Heart left ventricle (tissue), 16 donors: Measurements from ENCODE around the gene ZFAND2B. TPM values are rescaled to one million over a fixed set of nuclear protein-coding genes. Genes with fewer than 3 reads are reported as not detected.
A peak's percentile ranks its signal among the peaks of the same experiment; 100 is the strongest.

Source experiments
- ATAC-seq, 4 donors: fragments of 200-7000 bp; cut with Tn5 transposase; one replicate each; pipeline ENCODE4 v1.9.1; 2020 to 2022; ENCODE audit warnings: moderate library complexity in 4 of 4, mild to moderate bottlenecking in 3 of 4, moderate number of reproducible peaks in 1 of 4
- DNase-seq, 5 donors: peaks; one replicate each; pipeline ENCODE4 v3.0.0-alpha.2; 2020
- H3K27ac ChIP-seq, 12 donors: fragments of 200-600 bp; sonication (generic) in 4 of 12; one replicate each; pipeline versions ENCODE4 v1.5.0 to v1.8.0; 2016 to 2022; ENCODE audit warnings: mild to moderate bottlenecking in 2 of 12
- H3K27me3 ChIP-seq, 9 donors: fragments of 200-600 bp; sonication (generic) in 2 of 9; one replicate each; pipeline versions ENCODE4 v1.5.1 to v1.8.0; 2016 to 2022; ENCODE audit warnings: mild to moderate bottlenecking in 3 of 9
- H3K36me3 ChIP-seq, 9 donors: fragments of 200-600 bp; sonication (generic) in 2 of 9; one replicate each; pipeline versions ENCODE4 v1.5.0 to v1.8.0; 2018 to 2022; ENCODE audit warnings: mild to moderate bottlenecking in 2 of 9
- H3K4me1 ChIP-seq, 12 donors: fragments of 200-600 bp; sonication (generic) in 4 of 12; one replicate each; pipeline versions ENCODE4 v1.5.0 to v1.8.0; 2016 to 2022; ENCODE audit warnings: mild to moderate bottlenecking in 3 of 12
- H3K4me3 ChIP-seq, 12 donors: fragments of 200-600 bp; sonication (generic) in 4 of 12; one replicate each; pipeline versions ENCODE4 v1.5.0 to v1.8.0; 2017 to 2022; ENCODE audit warnings: mild to moderate bottlenecking in 9 of 12, moderate library complexity in 4 of 12
- H3K9me3 ChIP-seq, 12 donors: fragments of 200-600 bp; sonication (generic) in 4 of 12; one replicate each; pipeline versions ENCODE4 v1.5.0 to v1.8.0; 2016 to 2022; ENCODE audit warnings: mild to moderate bottlenecking in 1 of 12
- CTCF ChIP-seq, 12 donors: fragments of 200-600 bp; sonication (generic) in 4 of 12; IDR thresholded peaks; one replicate each; pipeline versions ENCODE4 v1.5.0 to v1.8.0; 2018 to 2022; ENCODE audit warnings: antibody characterized with exemption in 12 of 12, mild to moderate bottlenecking in 5 of 12
- POLR2A ChIP-seq, 2 donors: fragments of 450-650 bp; IDR thresholded peaks; one replicate each; pipeline ENCODE4 v1.6.1; 2017; ENCODE audit warnings: antibody characterized with exemption in 2 of 2, mild to moderate bottlenecking in 2 of 2, moderate library complexity in 2 of 2
- WGBS, 4 donors: extraction: QIAGEN DNeasy Blood & Tissue Kit in 2 of 4; methylation state at CpG; one replicate each; pipeline versions ENCODE4 v1.1.5 to v1.1.7; 2013 to 2018; 5-methylcytosine and 5-hydroxymethylcytosine counted together
- intact Hi-C, 10 donors: fragments of 100-400 bp; cut with DNase I; formaldehyde crosslinking; loops; one replicate each; pipeline versions ENCODE4 v1.11.1 to v1.14.2; 2022
- polyA plus RNA-seq, 2 donors: library from polyadenylated mRNA; stranded (reverse); fragments of 200-250 nt; gene quantifications; one replicate each; pipeline ENCODE4 v1.2.3, GENCODE V29; 2013
- total RNA-seq, 9 donors: library from RNA; depleted of rRNA in 2 of 9; stranded (reverse); fragments of >200 nt in 2 of 9; fragmentation: NEBNext Ultra II Directional in 3 of 9; extraction: Animal tissue kit (Norgen Biotek cat#: 25700) in 3 of 9; gene quantifications; one replicate each; pipeline versions ENCODE4 v1.1.0 to v1.2.4, GENCODE V29; 2016 to 2023
- donor health status: ischemic (EF 13 %, LVEDD 7.1; RV severe dilation, severe dysfunction).
- donor health status: healthy with polysubstance abuse.
- donor health status: DM: no; HTN: yes; CAD: no.
- donor health status: DM: no; HTN: no; CAD: no.
- donor health status: ischemic (EF 25% LVEDD 6.9; RV normal size, moderate dysfunction).
- donor health status: ischemic (EF 25% LVEDD 5.7; RV mildly dilated, moderate dysfunction).
- donor health status: healthy.
- donor health status: DM: yes; HTN: yes; CAD: no.
- donor health status: ischemic (EF 35%, LVEDD 5.7; RV mildly dilated, moderate dysfunction).
- donor health status: nonischemic (EF 11% LVEDD 7.7; RV severe dilation, severe dysfunction).
- donor health status: DM: yes; HTN: yes; CAD: no.
- donor health status: PGD.
- donor health status: ischemic (EF 29% LVEDD 5.4; RV normal size, mild dysfunction).
- donor health status: nonischemic (EF 23%, LVEDD 6.1; RV moderate dilation, normal function).

The ZFAND2B gene
- total and polyA plus RNA-seq, 11 donors, result 13.9 to 35.7 (median 23.5) TPM

DNA sequence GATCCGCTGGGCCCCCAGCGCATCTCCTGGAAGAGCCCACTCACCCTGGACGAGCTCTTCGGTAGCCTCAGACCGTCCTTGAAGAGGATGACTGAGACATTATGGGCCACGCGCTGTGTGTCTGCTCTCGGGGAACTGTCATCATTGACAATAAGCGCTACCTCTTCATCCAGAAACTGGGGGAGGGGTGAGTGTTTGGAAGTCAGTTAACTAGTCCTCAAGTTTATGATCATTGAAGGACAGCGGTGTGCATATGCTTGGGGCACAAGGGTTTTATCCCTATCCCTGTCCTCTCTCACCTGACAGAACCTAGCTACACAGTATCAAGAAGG is 39.3 kb downstream of the ZFAND2B start:
- intact Hi-C loops, result loop anchor here in 4 of 10 donors (1.0 to 10.0 kb wide), 5 partner anchors 17 to 49 kb away; partner anchors contain the start of genes ZFAND2B (in 2 of the 4), ANKZF1 (in 1 of the 4), ATG9A (in 1 of the 4) and DNAJB2 (in 1 of the 4)
- Histone ChIP-seq H3K27ac (peak overlapping the region; percentile 77 to 98 (median 93)), H3K4me3 (peak overlapping the region; percentile 67 to 95 (median 84)), H3K36me3 (peaks cover 0 to 35% (median 24%) of the 10 kb centered on the region in 9 donors), H3K9me3 (no peaks in the 10 kb centered on the region), H3K27me3 (no peaks in the 10 kb centered on the region), H3K4me1 (peaks cover 6 to 60% (median 36%) of the 10 kb centered on the region in 12 donors)
- no peak for ATAC-seq
- TF ChIP-seq POLR2A (IDR thresholded peaks at IDR 0.05) (no peak), CTCF (IDR thresholded peaks at IDR 0.05) (no peak)
- DNase-seq, result no peak
- 14 to 18% (median 17%) methylated on average over 6 to 10 of the region's 10 CpGs for WGBS, 4 donors

DNA sequence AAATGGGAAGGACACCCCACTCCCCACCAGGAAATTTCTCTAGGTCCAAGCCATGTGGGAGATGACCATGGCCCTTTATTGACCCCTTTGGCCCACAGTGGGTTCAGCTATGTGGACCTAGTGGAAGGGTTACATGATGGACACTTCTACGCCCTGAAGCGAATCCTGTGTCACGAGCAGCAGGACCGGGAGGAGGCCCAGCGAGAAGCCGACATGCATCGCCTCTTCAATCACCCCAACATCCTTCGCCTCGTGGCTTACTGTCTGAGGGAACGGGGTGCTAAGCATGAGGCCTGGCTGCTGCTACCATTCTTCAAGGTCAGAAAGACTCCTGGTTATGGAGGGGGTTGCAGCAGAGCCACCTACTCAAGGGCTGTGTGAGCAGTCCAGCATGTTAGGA is 40.0 kb downstream of the ZFAND2B start:
- intact Hi-C loops, result loop anchor here in 3 of 10 donors (2.0 to 10.0 kb wide), 3 partner anchors 40 to 48 kb away; partner anchors contain the start of gene ZFAND2B (in 2 of the 3)
- DNase-seq (no peak), ATAC-seq (no peak)
- Histone ChIP-seq H3K9me3 (no peaks in the 10 kb centered on the region), H3K27me3 (no peaks in the 10 kb centered on the region), H3K4me1 (peaks cover 6 to 66% (median 39%) of the 10 kb centered on the region in 12 donors), H3K36me3 (peaks cover 0 to 41% (median 29%) of the 10 kb centered on the region in 9 donors), H3K27ac (peak overlapping the region in 2 of 12 donors; percentile 28 to 95), H3K4me3 (peak overlapping the region in 1 of 12 donors; percentile 67)
- 95 to 98% (median 96%) methylated on average over 10 of the region's 10 CpGs for WGBS, 4 donors
- no peak for TF ChIP-seq CTCF (IDR thresholded peaks at IDR 0.05)
- no peak for TF ChIP-seq POLR2A (IDR thresholded peaks at IDR 0.05)

DNA sequence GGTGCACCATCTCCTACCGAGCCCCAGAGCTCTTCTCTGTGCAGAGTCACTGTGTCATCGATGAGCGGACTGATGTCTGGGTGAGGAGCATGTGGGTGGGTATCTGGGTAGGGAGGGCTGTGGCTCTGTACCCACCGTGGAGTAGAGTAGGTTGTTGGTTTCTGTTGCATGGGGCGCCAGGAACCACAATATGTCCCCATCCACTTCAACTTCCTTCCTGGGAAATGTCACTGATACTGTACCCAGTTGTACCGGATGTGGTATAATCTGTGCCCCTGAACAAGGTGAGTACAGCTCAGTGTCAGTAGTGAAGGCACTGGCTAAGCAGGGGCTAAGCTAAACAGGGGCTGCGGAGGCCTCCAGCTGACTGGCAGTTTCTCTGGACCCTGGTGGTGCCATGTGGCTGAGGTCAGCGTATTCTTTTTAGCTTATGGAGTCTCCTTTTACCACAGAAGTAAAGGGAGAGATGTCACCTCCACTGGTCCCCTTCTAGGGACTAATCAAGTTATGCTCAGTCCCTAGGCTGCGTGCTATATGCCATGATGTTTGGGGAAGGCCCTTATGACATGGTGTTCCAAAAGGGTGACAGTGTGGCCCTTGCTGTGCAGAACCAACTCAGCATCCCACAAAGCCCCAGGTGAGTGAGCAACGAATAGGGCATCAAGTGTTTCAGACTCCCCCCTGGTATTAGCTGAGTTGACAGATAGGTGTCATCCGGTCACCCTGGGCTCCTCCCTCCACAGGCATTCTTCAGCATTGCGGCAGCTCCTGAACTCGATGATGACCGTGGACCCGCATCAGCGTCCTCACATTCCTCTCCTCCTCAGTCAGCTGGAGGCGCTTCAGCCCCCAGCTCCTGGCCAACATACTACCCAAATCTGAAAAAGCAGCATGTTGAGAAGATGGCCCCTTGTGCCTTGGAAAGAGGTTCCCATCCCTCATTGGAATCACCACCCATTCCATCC is 41.4 kb downstream of the ZFAND2B start:
- 85 to 92% (median 88%) methylated on average over 13 to 17 of the region's 17 CpGs for WGBS, 4 donors

More for the DNA sequence above, 41.4 kb downstream of the ZFAND2B start:
- no peak for DNase-seq
- H3K4me1 ChIP-seq, result peaks cover 6 to 81% (median 50%) of the 10 kb centered on the region in 12 donors
- ATAC-seq, result no peak
- intact Hi-C loops, result loop anchor here in 3 of 10 donors (2.0 to 10.0 kb wide), 3 partner anchors 41 to 47 kb away; partner anchors contain the start of gene ZFAND2B (in 2 of the 3)
- no peaks in the 10 kb centered on the region for H3K27me3 ChIP-seq
- H3K4me3 ChIP-seq, result peak overlapping the region in 1 of 12 donors; percentile 7
- no peaks in the 10 kb centered on the region for H3K9me3 ChIP-seq
- peak overlapping the region in 5 of 12 donors; percentile 67 to 95 (median 79) for H3K27ac ChIP-seq
- TF ChIP-seq POLR2A (IDR thresholded peaks at IDR 0.05), result no peak
- TF ChIP-seq CTCF (IDR thresholded peaks at IDR 0.05), result no peak
- H3K36me3 ChIP-seq, result peaks cover 0 to 41% (median 29%) of the 10 kb centered on the region in 9 donors
